ENCODE data around the gene MYO7A.

The MYO7A gene

GRCh38 chr11:77138106-77138649, 10.1 kb downstream of the MYO7A start:
- H3K4me3 ChIP-seq, result peak overlapping the region in 9 of 10 experiments; percentile 30 to 53 (median 42); a peak in 18 of 20 replicates

DNA sequence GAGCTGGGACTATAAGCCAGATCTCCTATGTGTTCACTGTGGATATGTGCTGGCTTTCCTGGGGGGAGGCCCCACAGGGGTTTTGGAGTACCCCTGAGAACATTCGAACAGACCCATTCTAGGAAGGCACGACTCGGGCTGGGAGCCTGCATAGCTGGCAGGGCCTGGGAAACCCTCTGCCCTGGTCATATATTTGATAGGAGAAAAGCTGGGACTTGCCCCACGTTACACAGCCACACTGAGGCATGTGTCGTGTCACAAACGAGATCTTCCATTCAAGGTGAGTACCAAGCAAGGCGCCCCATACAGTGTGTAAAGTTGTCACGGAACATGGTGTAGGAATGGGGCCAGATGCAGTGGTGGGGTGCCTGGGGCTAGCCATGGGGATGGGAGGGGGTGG, 11.2 kb downstream of the MYO7A start:
- Histone ChIP-seq H3K36me3 (no peaks in the 10 kb centered on the region), H3K27ac (peak overlapping the region in 1 of 11 experiments; percentile 62; a peak in 1 of 22 replicates), H3K9ac (peak overlapping the region in 2 of 11 experiments; percentile 64 to 67; a peak in 2 of 22 replicates), H3K9me3 (replicated peaks in 1 of 11) (no peaks in the 10 kb centered on the region), H3K4me2 (peak overlapping the region; percentile 49 to 98 (median 93)), H4K20me1 (peaks cover 0 to 12% (median 0%) of the 10 kb centered on the region in 11 experiments; a peak in 3 of 22 replicates), H3K27me3 (peaks cover 0 to 19% (median 8%) of the 10 kb centered on the region in 11 experiments; a peak in 11 of 22 replicates), H3K4me3 (no peak overlapping the region), H3K4me1 (peaks cover 70 to 90% (median 84%) of the 10 kb centered on the region in 10 experiments)
- no peak for TF ChIP-seq Cebpa-rat (IDR thresholded peaks at IDR 0.05)

More at GRCh38 chr11:77138106-77138649, 10.1 kb downstream of the MYO7A start:
- TF ChIP-seq Cebpa-rat (IDR thresholded peaks at IDR 0.05), result no peak
- Histone ChIP-seq H3K4me2 (peak overlapping the region; percentile 49 to 98 (median 93)), H3K9ac (peak overlapping the region in 8 of 11 experiments; percentile 24 to 67 (median 54); a peak in 13 of 22 replicates), H3K9me3 (replicated peaks in 1 of 11) (peaks cover 0 to 9% (median 0%) of the 10 kb centered on the region in 11 experiments; a peak in 8 of 22 replicates), H3K36me3 (no peaks in the 10 kb centered on the region), H3K27ac (peak overlapping the region in 4 of 11 experiments; percentile 1 to 48 (median 36); a peak in 6 of 22 replicates), H4K20me1 (peaks cover 0 to 12% (median 0%) of the 10 kb centered on the region in 11 experiments; a peak in 3 of 22 replicates), H3K27me3 (peaks cover 0 to 19% (median 8%) of the 10 kb centered on the region in 11 experiments; a peak in 11 of 22 replicates), H3K4me1 (peaks cover 70 to 81% (median 79%) of the 10 kb centered on the region in 10 experiments)

DNA sequence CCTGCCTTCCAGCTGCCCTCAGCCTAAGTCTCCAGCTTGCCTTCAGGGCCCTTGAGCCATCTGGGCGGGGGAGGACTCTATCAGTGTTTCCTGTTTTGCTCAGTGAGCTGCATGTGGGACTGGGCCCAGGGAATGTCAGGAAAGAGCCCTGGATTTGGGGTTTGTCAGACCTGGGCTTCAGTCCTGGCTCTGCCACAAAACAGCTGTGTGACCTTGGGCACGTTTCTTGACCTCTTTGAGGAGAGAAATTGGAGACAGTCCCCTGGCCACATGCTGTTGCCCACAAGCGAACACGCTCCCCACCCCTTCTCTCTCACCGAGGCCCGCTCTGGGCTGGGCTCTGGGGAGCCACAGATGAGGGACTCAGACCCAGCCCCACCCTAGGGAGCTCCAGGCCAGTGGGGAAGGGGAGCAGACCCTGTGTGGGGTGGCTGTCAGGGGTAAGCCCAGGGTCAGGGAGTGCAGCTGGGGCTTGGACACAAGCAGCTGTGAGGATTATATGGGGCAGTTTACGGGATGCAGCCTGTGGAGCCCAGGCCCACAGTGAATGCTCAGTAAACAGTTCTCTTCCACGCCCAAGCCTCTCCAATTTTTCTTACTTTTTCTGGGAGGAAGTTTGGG, 12.3 kb downstream of the MYO7A start:
- Histone ChIP-seq H3K4me2 (peak overlapping the region; percentile 49 to 98 (median 93)), H3K9ac (peak overlapping the region in 9 of 11 experiments; percentile 3 to 55 (median 31); a peak in 10 of 22 replicates), H3K9me3 (replicated peaks in 1 of 11) (no peaks in the 10 kb centered on the region), H3K27me3 (peaks cover 0 to 19% (median 8%) of the 10 kb centered on the region in 11 experiments; a peak in 11 of 22 replicates), H4K20me1 (peaks cover 0 to 12% (median 0%) of the 10 kb centered on the region in 11 experiments; a peak in 3 of 22 replicates), H3K4me1 (peaks cover 70 to 90% (median 84%) of the 10 kb centered on the region in 10 experiments), H3K36me3 (no peaks in the 10 kb centered on the region), H3K4me3 (no peak overlapping the region), H3K27ac (peak overlapping the region; percentile 7 to 64 (median 35); a peak in 14 of 22 replicates)
- no peak for TF ChIP-seq Cebpa-rat (IDR thresholded peaks at IDR 0.05)

GRCh38 chr11:77141034-77141433, 13.0 kb downstream of the MYO7A start:
- Histone ChIP-seq H4K20me1 (peaks cover 0 to 12% (median 0%) of the 10 kb centered on the region in 11 experiments; a peak in 4 of 22 replicates), H3K4me3 (no peak overlapping the region), H3K27ac (peak overlapping the region in 1 of 11 experiments; percentile 62; a peak in 2 of 22 replicates), H3K9ac (no peak overlapping the region; a peak in 1 of 22 replicates), H3K36me3 (no peaks in the 10 kb centered on the region), H3K4me2 (peak overlapping the region; percentile 49 to 98 (median 93); a peak in 17 of 22 replicates), H3K9me3 (replicated peaks in 1 of 11) (no peaks in the 10 kb centered on the region), H3K4me1 (peaks cover 65 to 84% (median 77%) of the 10 kb centered on the region in 10 experiments), H3K27me3 (peaks cover 0 to 19% (median 8%) of the 10 kb centered on the region in 11 experiments; a peak in 11 of 22 replicates)
- no peak for TF ChIP-seq Cebpa-rat (IDR thresholded peaks at IDR 0.05)

DNA sequence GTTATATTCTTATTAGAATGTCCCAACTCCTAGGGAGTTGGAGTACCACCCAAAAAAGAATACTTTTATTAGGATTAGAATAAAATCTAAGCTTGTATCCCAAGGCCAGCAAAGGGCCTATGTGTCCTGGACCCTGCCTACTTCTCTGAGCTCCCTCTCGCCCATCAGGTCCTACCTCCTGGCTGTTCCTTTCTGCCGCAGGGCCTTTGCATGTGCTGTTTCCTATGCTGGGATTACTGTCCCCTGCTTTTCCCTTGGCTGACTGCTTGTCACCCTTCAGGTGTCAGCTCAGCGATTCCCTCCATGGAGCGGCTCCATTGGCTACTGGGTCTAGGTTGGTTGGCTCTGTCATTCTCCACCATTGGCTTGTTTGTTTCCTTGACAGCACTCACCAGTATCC, 13.4 kb downstream of the MYO7A start:
- H3K4me1 ChIP-seq, result peaks cover 60 to 84% (median 76%) of the 10 kb centered on the region in 10 experiments
- H3K4me3 ChIP-seq, result no peak overlapping the region
- no peaks in the 10 kb centered on the region for H3K36me3 ChIP-seq
- peak overlapping the region in 9 of 11 experiments; percentile 69 to 98 (median 81); a peak in 18 of 22 replicates for H3K4me2 ChIP-seq
- H3K9ac ChIP-seq, result no peak overlapping the region
- no peaks in the 10 kb centered on the region for H3K9me3 ChIP-seq (replicated peaks in 1 of 11)
- peaks cover 0 to 19% (median 8%) of the 10 kb centered on the region in 11 experiments; a peak in 11 of 22 replicates for H3K27me3 ChIP-seq
- TF ChIP-seq Cebpa-rat (IDR thresholded peaks at IDR 0.05), result no peak
- H4K20me1 ChIP-seq, result peaks cover 0 to 17% (median 0%) of the 10 kb centered on the region in 11 experiments; a peak in 4 of 22 replicates
- no peak overlapping the region for H3K27ac ChIP-seq

DNA sequence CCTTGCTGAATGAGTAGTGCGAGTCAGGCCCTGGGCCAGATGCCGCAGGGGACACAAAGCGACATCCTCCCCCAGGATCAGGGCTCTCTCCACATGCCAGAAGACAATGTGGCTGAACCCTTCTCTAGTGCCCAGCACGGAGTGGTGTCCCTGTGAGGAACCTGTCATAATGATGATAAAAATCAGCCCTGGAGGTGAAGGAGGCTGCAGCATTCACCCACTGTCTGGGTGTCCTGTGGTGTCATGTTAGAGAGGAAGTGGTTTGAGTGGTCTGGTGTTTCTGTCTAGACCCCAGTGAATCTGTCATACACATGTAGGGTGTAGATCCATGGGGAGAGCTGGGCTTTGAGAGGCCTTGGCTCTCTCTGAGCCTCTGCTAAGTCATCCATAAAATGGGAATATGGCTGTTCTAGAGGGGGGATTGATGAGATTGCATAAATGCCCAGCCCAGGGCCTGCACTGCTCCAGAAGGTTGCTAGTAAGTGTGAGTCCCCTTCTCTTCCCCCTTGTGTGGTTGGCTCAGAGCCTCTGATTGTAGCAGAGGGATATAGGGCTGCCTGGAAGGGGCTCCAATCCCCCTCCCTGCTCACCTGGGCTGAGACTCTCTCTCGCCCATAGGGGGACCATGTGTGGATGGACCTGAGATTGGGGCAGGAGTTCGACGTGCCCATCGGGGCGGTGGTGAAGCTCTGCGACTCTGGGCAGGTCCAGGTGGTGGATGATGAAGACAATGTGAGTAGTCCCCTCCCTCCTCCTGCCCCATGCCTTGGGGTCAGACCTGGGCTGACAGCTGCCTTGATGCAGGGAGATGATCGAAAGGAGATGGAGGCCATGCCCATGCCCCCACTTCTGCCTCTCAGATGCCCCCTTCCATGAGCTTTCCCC, 14.3 kb downstream of the MYO7A start:
- Histone ChIP-seq H3K27ac (peak overlapping the region in 3 of 11 experiments; percentile 34 to 40 (median 39); a peak in 4 of 22 replicates), H4K20me1 (peaks cover 0 to 22% (median 0%) of the 10 kb centered on the region in 11 experiments; a peak in 6 of 22 replicates), H3K36me3 (no peaks in the 10 kb centered on the region), H3K4me3 (no peak overlapping the region), H3K9me3 (replicated peaks in 1 of 11) (no peaks in the 10 kb centered on the region), H3K27me3 (peaks cover 0 to 19% (median 8%) of the 10 kb centered on the region in 11 experiments; a peak in 11 of 22 replicates), H3K9ac (0 out of 22 replicates have a peak overlapping the region, but pooled peaks of 1 of the 11 experiments have one; percentile 36), H3K4me2 (peak overlapping the region; percentile 54 to 98 (median 81)), H3K4me1 (peaks cover 60 to 84% (median 76%) of the 10 kb centered on the region in 10 experiments)
- TF ChIP-seq Cebpa-rat (IDR thresholded peaks at IDR 0.05), result no peak

DNA sequence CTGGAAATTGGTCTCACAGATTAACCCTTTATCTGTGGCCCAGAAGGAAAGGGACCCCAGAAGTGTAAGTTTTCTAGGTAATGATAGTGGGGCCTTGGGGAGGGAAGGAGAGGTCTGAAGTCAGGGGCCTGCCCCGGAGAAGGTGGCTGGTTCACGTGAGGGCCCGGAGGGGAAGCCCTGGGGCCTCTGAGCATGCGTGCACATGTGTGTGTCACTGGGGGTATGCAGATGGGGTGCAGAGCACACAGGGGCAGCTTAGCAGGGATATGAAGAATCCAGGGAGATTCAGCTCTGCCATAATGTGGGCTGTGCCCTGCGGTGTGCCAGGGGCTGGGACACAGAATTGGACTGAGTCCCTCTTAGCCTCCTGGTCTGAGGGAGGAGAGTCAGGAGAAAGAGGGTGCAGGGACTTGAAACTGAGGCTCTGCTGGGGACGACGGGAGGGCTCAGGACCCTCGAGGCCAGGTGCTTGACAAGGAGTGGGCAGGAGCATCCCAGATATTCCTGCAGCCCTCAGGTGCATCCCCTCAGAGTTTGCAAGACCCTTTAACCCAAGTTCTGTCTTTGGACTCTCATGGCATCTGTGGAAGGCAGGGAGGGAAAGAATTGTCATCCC, 15.5 kb downstream of the MYO7A start:
- no peak overlapping the region for H3K9ac ChIP-seq
- no peaks in the 10 kb centered on the region for H3K36me3 ChIP-seq
- no peak overlapping the region for H3K27ac ChIP-seq
- H3K4me3 ChIP-seq, result no peak overlapping the region
- H3K27me3 ChIP-seq, result peaks cover 0 to 7% (median 1%) of the 10 kb centered on the region in 11 experiments; a peak in 11 of 22 replicates
- no peak for TF ChIP-seq Cebpa-rat (IDR thresholded peaks at IDR 0.05)
- H3K4me1 ChIP-seq, result peaks cover 57 to 83% (median 76%) of the 10 kb centered on the region in 10 experiments
- H3K4me2 ChIP-seq, result peak overlapping the region in 10 of 11 experiments; percentile 17 to 98 (median 80); a peak in 11 of 22 replicates
- H3K9me3 ChIP-seq (replicated peaks in 1 of 11), result no peaks in the 10 kb centered on the region
- peaks cover 0 to 22% (median 0%) of the 10 kb centered on the region in 11 experiments; a peak in 6 of 22 replicates for H4K20me1 ChIP-seq

Measured in BLaER1 treated with 17β-estradiol and CSF1 and Interleukin-3, amounts not matched to agents 10 nM and 100 nM (cell line).